Renal pelvis (tissue), 4 donors: ENCODE data around the gene SLC43A1. TPM values are rescaled to one million over a fixed set of nuclear protein-coding genes. Genes with fewer than 3 reads are reported as not detected.

Experiments
- DNase-seq: peaks from one replicate; pipeline ENCODE4 v3.0.0-alpha.2; 2013
- polyA plus RNA-seq, 3 donors: library from polyadenylated mRNA; unstranded; fragments of 120-200 nt; gene quantifications; one replicate each; pipeline ENCODE4 v1.2.1, GENCODE V29; 2013; ENCODE audit not compliant: insufficient read length in 3 of 3

SLC43A1 gene
- polyA plus RNA-seq, 3 donors: 5.0 to 6.5 (median 5.5) TPM

- DNase-seq: no peak
These were observed 34.2 kb downstream of the SLC43A1 start for GRCh38 chr11:57481315-57481714.

GRCh38 chr11:57480409-57481137 is 34.9 kb downstream of the SLC43A1 start:
- DNase-seq: no peak

DNA sequence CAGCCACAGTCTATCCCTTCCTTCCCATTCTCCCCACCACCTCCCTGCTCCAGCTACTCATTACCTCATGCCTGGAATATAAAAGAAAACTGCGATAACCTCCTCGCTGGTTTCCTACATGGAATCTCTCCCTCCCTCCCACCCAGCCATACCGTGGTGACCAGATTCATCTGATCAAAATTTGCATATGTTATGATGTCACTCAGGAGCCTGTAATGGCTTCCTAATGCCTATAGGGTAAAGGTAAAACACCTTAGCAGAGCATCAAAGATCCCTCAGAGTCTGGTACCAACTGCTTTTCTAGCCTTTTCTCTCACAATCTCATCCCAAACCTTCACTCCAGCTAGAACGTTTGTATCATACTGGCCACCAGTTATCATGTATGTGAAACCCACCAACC is 35.6 kb downstream of the SLC43A1 start:
- DNase-seq: no peak

- no peak for DNase-seq
These were observed 36.4 kb downstream of the SLC43A1 start for GRCh38 chr11:57479021-57479663.

DNA sequence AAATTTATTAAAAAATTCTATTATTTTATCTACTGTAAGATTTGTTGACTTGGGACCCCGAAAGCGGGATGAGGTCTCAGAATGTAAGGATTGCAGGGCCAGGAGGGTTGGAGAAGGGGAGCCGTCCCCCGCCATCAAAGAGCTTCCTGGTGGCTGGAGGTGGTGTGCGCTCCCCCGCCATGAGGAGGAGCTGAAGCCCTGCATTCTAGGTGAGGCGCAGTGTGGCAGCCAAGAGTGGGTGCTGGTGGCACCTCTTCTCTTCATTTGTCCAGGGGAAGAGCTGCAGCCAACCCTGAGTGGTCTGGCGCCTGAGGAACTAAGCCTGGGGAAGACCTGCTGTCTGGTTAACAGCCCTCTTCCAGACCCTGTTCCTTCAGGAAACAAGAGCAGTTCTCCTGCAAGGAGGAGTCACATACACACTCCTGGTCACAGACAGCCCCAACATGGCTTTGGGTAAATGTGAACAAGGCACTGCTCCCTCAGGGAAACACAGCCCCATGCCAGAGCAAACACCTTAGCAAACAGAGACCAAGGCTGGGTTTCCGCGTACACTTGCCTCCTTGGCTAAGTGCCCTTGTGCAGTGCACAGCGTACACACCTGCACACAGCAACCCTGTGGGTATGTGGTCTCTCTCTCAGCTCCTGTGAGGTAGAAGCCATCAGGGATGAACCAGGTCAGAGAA is 37.9 kb downstream of the SLC43A1 start:
- DNase-seq: no peak

GRCh38 chr11:57476757-57477506 is 38.6 kb downstream of the SLC43A1 start:
- DNase-seq: no peak

GRCh38 chr11:57476047-57476756 is 39.3 kb downstream of the SLC43A1 start:
- no peak for DNase-seq

DNA sequence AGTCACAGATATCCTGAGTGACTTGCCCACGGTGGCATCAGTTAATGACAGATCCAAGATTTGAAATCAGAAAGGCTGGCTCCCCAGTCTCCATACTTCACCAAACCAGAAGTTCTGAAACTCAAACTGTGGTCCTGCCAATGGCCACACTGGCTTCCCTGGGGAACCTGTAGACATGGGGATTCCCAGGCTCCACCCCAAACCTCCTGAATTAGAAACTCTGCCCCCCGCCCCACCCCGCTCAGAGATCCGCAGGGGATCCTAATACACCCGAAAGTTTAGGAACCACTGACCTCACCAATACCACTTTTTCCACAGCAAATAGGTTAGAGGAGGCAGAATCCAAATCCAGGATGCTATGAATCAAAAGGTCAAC is 39.8 kb downstream of the SLC43A1 start:
- no peak for DNase-seq

GRCh38 chr11:57475191-57475590 is 40.3 kb downstream of the SLC43A1 start:
- no peak for DNase-seq

GRCh38 chr11:57474803-57475115 is 40.7 kb downstream of the SLC43A1 start:
- no peak for DNase-seq

GRCh38 chr11:57474017-57474802 is 41.3 kb downstream of the SLC43A1 start:
- DNase-seq: no peak

DNA sequence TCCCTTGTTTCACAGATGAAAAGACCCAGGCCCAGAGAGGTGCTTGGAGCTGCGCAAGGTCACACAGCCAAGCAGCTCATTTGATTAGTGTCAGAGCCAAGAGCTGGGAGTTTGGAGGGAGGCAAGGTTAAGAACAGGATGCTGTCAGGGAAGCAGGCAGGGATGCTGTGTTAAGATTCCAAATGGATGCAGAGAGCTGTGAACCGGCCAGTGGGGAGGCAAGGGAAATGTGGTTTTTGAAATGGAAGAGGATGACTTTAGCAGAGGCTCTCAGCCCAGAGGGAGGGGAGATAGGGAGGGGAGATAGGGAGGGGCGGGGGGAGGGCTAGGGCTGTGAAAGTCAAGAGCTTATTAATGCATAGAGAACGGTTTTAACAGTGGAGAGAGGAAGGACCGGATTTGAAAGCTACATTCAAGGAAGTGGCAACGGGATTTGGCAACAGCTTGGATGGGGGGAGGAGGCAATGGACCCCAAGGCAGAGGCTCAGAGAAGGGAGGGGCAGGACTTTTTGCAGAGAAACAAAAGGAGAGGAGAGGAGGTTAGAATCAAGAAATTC is 42.1 kb downstream of the SLC43A1 start:
- DNase-seq: no peak

- no peak for DNase-seq
These were observed 44.0 kb downstream of the SLC43A1 start for GRCh38 chr11:57471496-57471895.

DNA sequence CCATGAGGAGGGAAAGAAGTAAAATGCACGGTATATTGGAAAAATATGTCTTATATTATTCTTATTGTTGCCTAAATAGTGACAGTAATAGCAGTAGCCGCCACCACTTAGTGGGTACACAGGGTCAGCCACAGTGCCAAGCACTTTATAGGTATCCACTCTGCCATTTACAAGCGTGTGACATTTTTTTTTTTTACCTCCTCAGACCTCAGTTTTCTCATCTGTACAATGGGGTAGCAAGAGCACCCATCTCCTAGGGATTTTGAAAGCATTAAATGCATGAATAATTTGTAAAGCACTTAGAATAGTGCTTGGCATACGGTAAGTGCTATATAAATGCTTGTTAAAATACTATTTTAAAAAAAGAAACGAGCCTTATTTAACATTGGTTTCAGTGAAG is 46.2 kb downstream of the SLC43A1 start:
- no peak for DNase-seq

GRCh38 chr11:57468276-57468675 is 47.2 kb downstream of the SLC43A1 start:
- no peak for DNase-seq

GRCh38 chr11:57467508-57468157 is 47.9 kb downstream of the SLC43A1 start:
- no peak for DNase-seq

- DNase-seq: no peak
These were observed 48.8 kb downstream of the SLC43A1 start for GRCh38 chr11:57466680-57467079.

DNA sequence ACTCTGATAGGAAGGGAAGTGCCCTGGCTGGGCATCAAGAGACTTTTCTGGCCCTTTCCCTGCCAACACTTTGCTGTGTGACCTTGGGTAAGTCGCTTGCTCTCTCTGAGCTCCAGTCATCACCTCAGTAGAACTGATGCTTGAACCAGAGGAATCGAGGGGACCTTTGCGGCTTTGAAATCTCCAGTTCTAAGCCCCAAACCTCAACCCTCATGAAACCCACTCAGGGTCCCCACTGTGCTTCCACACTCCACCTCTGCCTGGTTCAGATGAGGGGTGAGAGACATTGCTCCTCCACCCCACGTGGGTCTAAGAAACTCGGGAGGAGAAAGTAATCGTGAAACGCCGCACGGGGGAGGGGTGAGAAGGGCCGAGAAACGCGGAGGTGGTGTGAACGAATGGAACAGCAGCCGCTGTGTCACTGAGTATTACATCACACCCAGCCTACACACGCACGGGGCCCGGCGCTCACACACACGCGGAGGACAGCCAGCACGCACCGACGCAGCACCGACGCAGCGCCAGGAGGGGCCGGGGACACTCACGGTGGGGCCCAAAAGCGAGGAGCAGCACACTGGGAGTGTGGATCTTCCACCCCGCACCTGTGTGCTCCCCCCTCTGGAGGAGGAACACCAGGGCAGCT is 50.8 kb downstream of the SLC43A1 start:
- no peak for DNase-seq

- DNase-seq: no peak
These were observed 51.6 kb downstream of the SLC43A1 start for GRCh38 chr11:57463671-57464538.
